ENCODE results near the gene UNC5A.

Gene UNC5A

GRCh38 chr5:176829320-176829719, 19.0 kb downstream of the UNC5A start (continued):
- no peak for TF ChIP-seq ZNF518A (tag by site-specific recombination; conservative IDR thresholded peaks at IDR 0.05; ENCODE audit: low read depth)
- no peak for TF ChIP-seq ZNF175 (tag by site-specific recombination; IDR thresholded peaks at IDR 0.05)
- TF ChIP-seq SALL2 (tag by site-specific recombination; IDR thresholded peaks at IDR 0.05; ENCODE audit: borderline replicate concordance) = no peak

GRCh38 chr5:176830422-176830994, 20.1 kb downstream of the UNC5A start:
- TF ChIP-seq ZFHX2 (tag by site-specific recombination; conservative IDR thresholded peaks at IDR 0.05) (peak; percentile 94), EGR2 (tag by site-specific recombination; IDR thresholded peaks at IDR 0.05; ENCODE audit: low read depth) (peak; percentile 86), ZSCAN4 (tag by site-specific recombination; IDR thresholded peaks at IDR 0.05) (peak; percentile 99), ZNF514 (tag by site-specific recombination; IDR thresholded peaks at IDR 0.05) (no peak)
- ChIA-PET POLR2A (no interaction called here), CTCF (no interaction called here)
- no peak overlapping the region for H3K27ac ChIP-seq (ENCODE audit: extremely low read depth, low read depth, low read length)
- H3K36me3 ChIP-seq (ENCODE audit: control insufficient read depth in 2 of 2, insufficient read depth in 1 of 2, low read length in 2 of 2) = no peaks in the 10 kb centered on the region
- H3K9me3 ChIP-seq (ENCODE audit: control insufficient read depth, insufficient read depth, low read depth, low read length) = no peaks in the 10 kb centered on the region
- no peaks in the 10 kb centered on the region for H3K4me1 ChIP-seq (ENCODE audit: control insufficient read depth, insufficient read depth, low read length)
- H3K4me3 ChIP-seq (ENCODE audit: low read depth, low read length) = no peak overlapping the region

- Histone ChIP-seq H3K9me3 (ENCODE audit: control insufficient read depth, insufficient read depth, low read depth, low read length) (no peaks in the 10 kb centered on the region), H3K4me3 (ENCODE audit: low read depth, low read length) (no peak overlapping the region), H3K36me3 (ENCODE audit: control insufficient read depth in 2 of 2, insufficient read depth in 1 of 2, low read length in 2 of 2) (no peaks in the 10 kb centered on the region), H3K4me1 (ENCODE audit: control insufficient read depth, insufficient read depth, low read length) (no peaks in the 10 kb centered on the region), H3K27ac (ENCODE audit: extremely low read depth, low read depth, low read length) (no peak overlapping the region)
- TF ChIP-seq SP7 (tag by site-specific recombination; IDR thresholded peaks at IDR 0.05) (no peak), ZNF670 (tag by site-specific recombination; IDR thresholded peaks at IDR 0.05; ENCODE audit: low read depth) (no peak), OSR2 (tag by site-specific recombination; IDR thresholded peaks at IDR 0.05) (0 out of 2 replicates have a peak, but pooled peaks have one; percentile 44), ZBTB8A (tag by site-specific recombination; IDR thresholded peaks at IDR 0.05) (peak; percentile 52), ZFHX2 (tag by site-specific recombination; conservative IDR thresholded peaks at IDR 0.05) (peak; percentile 26; the same call in 1 of the 2 replicates), ZNF785 (tag by site-specific recombination; IDR thresholded peaks at IDR 0.05) (no peak)
- CTCF ChIA-PET = interaction anchor here (0.6 kb wide), 1 partner anchor 35 kb away, joined by 3 read pairs; no protein-coding TSS in a partner anchor
- POLR2A ChIA-PET = no interaction called here
These were observed 20.6 kb downstream of the UNC5A start for GRCh38 chr5:176830995-176831423.

- Histone ChIP-seq H3K4me1 (ENCODE audit: control insufficient read depth, insufficient read depth, low read length) (no peaks in the 10 kb centered on the region), H3K9me3 (ENCODE audit: control insufficient read depth, insufficient read depth, low read depth, low read length) (no peaks in the 10 kb centered on the region), H3K4me3 (ENCODE audit: low read depth, low read length) (no peak overlapping the region), H3K36me3 (ENCODE audit: control insufficient read depth in 2 of 2, insufficient read depth in 1 of 2, low read length in 2 of 2) (no peaks in the 10 kb centered on the region), H3K27ac (ENCODE audit: extremely low read depth, low read depth, low read length) (no peak overlapping the region)
- TF ChIP-seq ZNF37A (tag by site-specific recombination; IDR thresholded peaks at IDR 0.05) = no peak
- peak; percentile 85 for TF ChIP-seq PRDM1 (tag by site-specific recombination; IDR thresholded peaks at IDR 0.05)
- TF ChIP-seq ZNF114 (tag by site-specific recombination; IDR thresholded peaks at IDR 0.05) = no peak
- TF ChIP-seq GFI1B (tag by site-specific recombination; IDR thresholded peaks at IDR 0.05) = no peak
- CTCF ChIA-PET = interaction anchor here (0.6 kb wide), 1 partner anchor 34 kb away, joined by 3 read pairs; no protein-coding TSS in a partner anchor
- POLR2A ChIA-PET = no interaction called here
These were observed 21.1 kb downstream of the UNC5A start for GRCh38 chr5:176831425-176831824.
